Sigmoid colon (tissue), 4 donors: ENCODE results near the gene ZNF10.

Experiments used
- CTCF ChIP-seq, 4 experiments: fragments of 450-650 bp in 3 of 4; fragments of 200-600 bp in 1 of 4; IDR thresholded peaks; one replicate each; pipeline ENCODE4 v1.5.1; 2016 to 2019; ENCODE audit warnings: antibody characterized with exemption in 4 of 4, mild to moderate bottlenecking in 3 of 4, moderate library complexity in 2 of 4
- POLR2AphosphoS5 ChIP-seq, 4 donors: sonication (generic); formaldehyde crosslinking; IDR thresholded peaks; one replicate each; pipeline ENCODE4 v1.6.1; 2017; ENCODE audit warnings: antibody characterized with exemption in 4 of 4

GRCh38 chr12:133206390-133206789, 76.0 kb downstream of the ZNF10 start:
- no peak for TF ChIP-seq CTCF (IDR thresholded peaks at IDR 0.05)
- TF ChIP-seq POLR2AphosphoS5 (IDR thresholded peaks at IDR 0.05): no peak
